H1 (cell line): ENCODE measurements around the gene MUSTN1. TPM values are rescaled to one million over a fixed set of nuclear protein-coding genes. Genes with fewer than 3 reads are reported as not detected.

ENCODE experiments used
- CTCF ChIA-PET: fragments of 300-600 bp; sonication (Branson Sonifier 250); formaldehyde crosslinking; loops from one replicate; lab custom pipeline; 2021; ENCODE audit not compliant: partially characterized antibody; lab: Charles Lee
- POLR2A ChIA-PET: fragments of 300-600 bp; sonication (Branson Sonifier 250); formaldehyde crosslinking; loops from one replicate; lab custom pipeline; 2021; ENCODE audit warnings: inconsistent platforms; ENCODE audit not compliant: partially characterized antibody; lab: Charles Lee
- DNase-seq, 2 experiments: peaks; one replicate each; pipeline versions ENCODE4 v3.0.0 to v3.0.0-alpha.2; 2010 to 2022; ENCODE audit warnings: low spot score in 2 of 2, low read depth in 1 of 2, mixed read lengths in 1 of 2
- FAIRE-seq: peaks from 2 replicates; lab custom pipeline; 2011; peaks lifted over from hg19 to GRCh38; lab: Jason Lieb, UNC
- H2AFZ ChIP-seq: 2 replicates; pipeline ENCODE4 v1.8.1; 2012; ENCODE audit warnings: low read length, inconsistent platforms
- H2AK5ac ChIP-seq: 2 replicates; pipeline ENCODE4 v1.6.1; 2013; ENCODE audit warnings: low read depth, low read length
- H2BK120ac ChIP-seq: replicated peaks from 2 replicates; pipeline ENCODE3; 2013; ENCODE audit warnings: low read depth, low read length, inconsistent platforms
- H2BK12ac ChIP-seq: 2 replicates; pipeline ENCODE4 v1.6.1; 2013; ENCODE audit warnings: low read depth, low read length
- H2BK15ac ChIP-seq: 2 replicates; pipeline ENCODE4 v1.6.1; 2013; ENCODE audit warnings: low read length
- H2BK20ac ChIP-seq: 2 replicates; pipeline ENCODE4 v1.6.1; 2013; ENCODE audit warnings: low read length
- H2BK5ac ChIP-seq: 2 replicates; pipeline ENCODE4 v1.6.1; 2013; ENCODE audit warnings: low read depth, low read length
- H3K14ac ChIP-seq: 2 replicates; pipeline ENCODE4 v1.6.1; 2013; ENCODE audit warnings: inconsistent platforms; ENCODE audit not compliant: insufficient read length
- H3K18ac ChIP-seq: 2 replicates; pipeline ENCODE4 v1.6.1; 2013; ENCODE audit warnings: low read length; ENCODE audit errors: extremely low read depth
- H3K23ac ChIP-seq: 2 replicates; pipeline ENCODE4 v1.6.1; 2013; ENCODE audit warnings: inconsistent platforms; ENCODE audit not compliant: insufficient read length
- H3K23me2 ChIP-seq: 2 replicates; pipeline ENCODE4 v1.6.1; 2013; ENCODE audit warnings: low read depth, low read length
- H3K27ac ChIP-seq: 2 replicates; pipeline ENCODE4 v1.6.1; 2011; ENCODE audit warnings: low read depth, low read length, inconsistent platforms
- H3K27me3 ChIP-seq, 4 experiments: replicated peaks in 1 of 4; 1 replicate in 1 of 4; 2 replicates in 3 of 4; pipeline versions ENCODE4 v1.6.1 to v1.8.1; 2011 to 2013; ENCODE audit warnings: low read length in 3 of 4, mild to moderate bottlenecking in 3 of 4, inconsistent platforms in 2 of 4, mixed read lengths in 2 of 4, moderate library complexity in 1 of 4; ENCODE audit not compliant: control insufficient read depth in 3 of 4, insufficient read depth in 3 of 4; ENCODE audit errors: extremely low read depth in 1 of 4
- H3K36me3 ChIP-seq, 4 experiments: 2 replicates each; pipeline versions ENCODE4 v1.6.1 to v1.8.1; 2011 to 2013; ENCODE audit warnings: mild to moderate bottlenecking in 4 of 4, low read length in 3 of 4, moderate library complexity in 2 of 4, control low read depth in 1 of 4, inconsistent platforms in 1 of 4; ENCODE audit not compliant: insufficient read depth in 4 of 4, control insufficient read depth in 2 of 4
- H3K4ac ChIP-seq: replicated peaks from 2 replicates; pipeline ENCODE3; 2013; ENCODE audit warnings: low read length, low read depth, mixed read lengths, inconsistent platforms; ENCODE audit not compliant: insufficient read length
- H3K4me1 ChIP-seq, 4 experiments: replicated peaks in 1 of 4; 1 replicate in 1 of 4; 2 replicates in 3 of 4; pipeline versions ENCODE4 v1.6.1 to v1.8.1; 2011 to 2013; ENCODE audit warnings: low read length in 3 of 4, inconsistent platforms in 2 of 4, mixed read lengths in 1 of 4; ENCODE audit not compliant: insufficient read depth in 4 of 4, control insufficient read depth in 3 of 4
- H3K4me2 ChIP-seq, 2 experiments: 2 replicates each; pipeline versions ENCODE4 v1.6.1 to v1.8.1; 2011 to 2013; ENCODE audit warnings: low read depth in 2 of 2, low read length in 2 of 2, control low read depth in 1 of 2, inconsistent platforms in 1 of 2, mild to moderate bottlenecking in 1 of 2; ENCODE audit not compliant: insufficient read depth in 1 of 2
- H3K4me3 ChIP-seq, 4 experiments: fragments of 200-600, 300-600 bp in 1 of 4; sonication (generic), shearing (Covaris generic), sonication (Bioruptor Twin) in 1 of 4; 2 replicates each; pipeline versions ENCODE4 v1.5.1 to v1.8.1; 2011 to 2016; ENCODE audit warnings: low read length in 4 of 4, low read depth in 3 of 4, control low read depth in 2 of 4, inconsistent platforms in 2 of 4, mild to moderate bottlenecking in 2 of 4, mixed read lengths in 1 of 4, moderate library complexity in 1 of 4; ENCODE audit not compliant: insufficient read depth in 2 of 4; ENCODE audit errors: extremely low read depth in 1 of 4
- H3K56ac ChIP-seq: replicated peaks from 2 replicates; pipeline ENCODE3; 2013; ENCODE audit warnings: low read depth, mild to moderate bottlenecking, mixed read lengths, low read length, inconsistent platforms; ENCODE audit not compliant: insufficient read length
- H3K79me1 ChIP-seq: 2 replicates; pipeline ENCODE4 v1.6.1; 2013; ENCODE audit warnings: low read depth, low read length, control low read depth
- H3K79me2 ChIP-seq, 2 experiments: 2 replicates each; pipeline versions ENCODE4 v1.6.1 to v1.8.1; 2012 to 2013; ENCODE audit warnings: low read length in 2 of 2, mild to moderate bottlenecking in 2 of 2, inconsistent platforms in 1 of 2; ENCODE audit not compliant: insufficient read depth in 2 of 2, control insufficient read depth in 1 of 2
- H3K9ac ChIP-seq, 4 experiments: replicated peaks in 1 of 4; 1 replicate in 1 of 4; 2 replicates in 3 of 4; pipeline versions ENCODE4 v1.6.1 to v1.8.1; 2011 to 2013; ENCODE audit warnings: low read depth in 3 of 4, low read length in 3 of 4, control low read depth in 2 of 4, mild to moderate bottlenecking in 2 of 4, moderate library complexity in 2 of 4, inconsistent platforms in 1 of 4; ENCODE audit errors: extremely low read depth in 1 of 4
- H3K9me3 ChIP-seq, 2 experiments: 2 replicates each; pipeline versions ENCODE4 v1.6.1 to v1.8.1; 2012 to 2013; ENCODE audit warnings: mild to moderate bottlenecking in 2 of 2, moderate library complexity in 2 of 2, control low read depth in 1 of 2, inconsistent platforms in 1 of 2, low read depth in 1 of 2, low read length in 1 of 2, mixed read lengths in 1 of 2; ENCODE audit not compliant: insufficient read depth in 2 of 2
- H4K20me1 ChIP-seq, 2 experiments: replicated peaks in 1 of 2; 2 replicates each; pipeline versions ENCODE3 to v1.8.1; 2011 to 2013; ENCODE audit warnings: inconsistent platforms in 2 of 2, low read length in 2 of 2, mild to moderate bottlenecking in 1 of 2; ENCODE audit not compliant: insufficient read depth in 2 of 2, control insufficient read depth in 1 of 2
- H4K5ac ChIP-seq: 2 replicates; pipeline ENCODE4 v1.6.1; 2013; ENCODE audit warnings: low read length, low read depth, mixed read lengths, inconsistent platforms; ENCODE audit not compliant: insufficient read length
- H4K8ac ChIP-seq: 2 replicates; pipeline ENCODE4 v1.8.0; 2013; ENCODE audit warnings: mild to moderate bottlenecking, moderate library complexity, low read length, inconsistent platforms; ENCODE audit not compliant: insufficient read depth; ENCODE audit errors: extremely low read depth
- H4K91ac ChIP-seq: replicated peaks from 2 replicates; pipeline ENCODE3; 2013; ENCODE audit warnings: low read length, mixed read lengths, inconsistent platforms; ENCODE audit not compliant: insufficient read length
- E2F6 ChIP-seq: IDR thresholded peaks from 2 replicates; pipeline ENCODE4 v1.6.1; 2012; ENCODE audit warnings: inconsistent platforms
- HDAC6 ChIP-seq: IDR thresholded peaks from one replicate; pipeline ENCODE4 v1.7.1; 2012; ENCODE audit warnings: low read depth, mild to moderate bottlenecking, inconsistent platforms, low read length, moderate library complexity
- MAFK ChIP-seq: IDR thresholded peaks from 2 replicates; pipeline ENCODE4 v1.6.1; 2012; ENCODE audit warnings: low read depth, mild to moderate bottlenecking, improper control_type of control experiment, low read length
- NRF1 ChIP-seq: IDR thresholded peaks from 2 replicates; pipeline ENCODE4 v1.6.1; 2011; ENCODE audit warnings: mild to moderate bottlenecking, low read depth, low read length, improper control_type of control experiment
- RBBP5 ChIP-seq: IDR thresholded peaks from 2 replicates; pipeline ENCODE4 v1.7.1; 2012; ENCODE audit warnings: low read depth, mild to moderate bottlenecking, inconsistent platforms, low read length, moderate library complexity, borderline replicate concordance
- RXRA ChIP-seq: IDR thresholded peaks from 2 replicates; pipeline ENCODE4 v1.6.1; 2011; ENCODE audit warnings: low read depth, mild to moderate bottlenecking, low read length, moderate library complexity; ENCODE audit not compliant: insufficient read depth
- SIRT6 ChIP-seq: IDR thresholded peaks from one replicate; pipeline ENCODE4 v1.7.1; 2012; ENCODE audit warnings: low read length, inconsistent platforms
- SP2 ChIP-seq: IDR thresholded peaks from 2 replicates; pipeline ENCODE4 v1.6.1; 2012; ENCODE audit warnings: mild to moderate bottlenecking, low read length, inconsistent platforms
- TAF7 ChIP-seq: optimal IDR thresholded peaks from 2 replicates; pipeline ENCODE3; 2011; ENCODE audit warnings: low read depth, mild to moderate bottlenecking, inconsistent platforms, low read length, moderate library complexity, borderline replicate concordance
- TCF12 ChIP-seq: IDR thresholded peaks from 2 replicates; pipeline ENCODE4 v1.6.1; 2011; ENCODE audit warnings: low read depth, mild to moderate bottlenecking, low read length
- USF2 ChIP-seq: IDR thresholded peaks from 2 replicates; pipeline ENCODE4 v1.6.1; 2011; ENCODE audit warnings: low read length, improper control_type of control experiment
- WGBS, 2 experiments: shearing (Covaris generic) in 1 of 2; methylation state at CpG; one replicate each; pipeline versions ENCODE4 v1.1.6 to v1.1.7; 2013 to 2015; ENCODE audit warnings: low lambda C conversion rate in 2 of 2, mixed read lengths in 2 of 2, inconsistent platforms in 1 of 2, low coverage in 1 of 2, missing lambda C conversion rate in 1 of 2; ENCODE audit not compliant: insufficient replicate concordance in 2 of 2, insufficient coverage in 1 of 2, insufficient read length in 1 of 2; ENCODE audit errors: extremely low coverage in 1 of 2, missing lambda C conversion rate in 1 of 2; 5-methylcytosine and 5-hydroxymethylcytosine counted together
- polyA plus RNA-seq, 7 experiments: library from polyadenylated mRNA; depleted of rRNA in 3 of 7; stranded (reverse) in 5 of 7; unstranded in 2 of 7; fragments of >200 nt in 5 of 7; fragments of 200-250 nt in 2 of 7; gene quantifications; 1 replicate in 5 of 7; 2 replicates in 1 of 7; 4 replicates in 1 of 7; pipeline versions ENCODE4 v1.2.1 to v1.2.3, GENCODE V29; 2011 to 2013; ENCODE audit warnings: missing spikeins in 2 of 7, mixed read lengths in 2 of 7
- total RNA-seq: library from RNA; stranded (reverse); fragmentation: NEBNext Ultra II Directional; extraction: Animal tissue kit (Norgen Biotek cat#: 25700); gene quantifications from 2 replicates; pipeline ENCODE4 v1.2.1, GENCODE V29; 2021

MUSTN1 gene
- total and polyA plus RNA-seq, 2 of the 8 experiments (the other 6 are each of a cell fraction or from before 2014, with no cell fraction given) = 1.1 to 2.4 TPM

DNA sequence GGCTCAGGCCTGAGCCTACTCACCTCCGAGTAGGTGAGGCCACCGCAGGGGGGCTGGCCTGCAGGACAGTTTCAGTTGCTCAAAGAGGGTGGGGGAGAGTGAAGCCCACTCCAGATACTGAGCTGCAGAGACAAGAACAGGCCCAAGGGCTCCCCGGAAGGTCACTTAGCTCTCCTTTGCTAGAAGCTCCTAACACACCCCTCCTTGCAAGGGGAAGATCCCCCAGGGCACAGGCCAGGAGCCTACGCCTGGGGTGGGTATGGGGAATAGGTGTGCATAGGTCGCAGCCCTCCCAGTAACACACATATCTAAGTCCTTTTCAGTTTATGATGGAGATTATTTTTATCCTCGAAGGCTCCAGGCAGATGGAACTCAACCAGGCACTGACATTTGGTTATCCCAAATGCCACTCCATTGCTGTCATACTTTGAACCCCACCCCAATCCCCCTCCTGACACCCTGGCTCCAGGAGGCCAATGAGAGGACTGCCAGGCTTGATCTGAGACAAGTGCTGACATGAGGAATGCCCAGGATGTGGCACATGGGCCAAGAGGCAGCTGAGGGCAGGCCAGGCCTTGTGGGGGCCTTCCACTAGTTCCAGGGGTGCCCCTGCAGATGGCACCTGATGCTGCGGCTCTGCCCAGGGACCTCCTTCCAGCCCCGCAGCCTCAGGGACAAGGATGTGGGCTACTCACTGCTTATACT is 1.1 kb upstream of the MUSTN1 start:
- no peak overlapping the region for H2AK5ac ChIP-seq
- H3K79me2 ChIP-seq = no peaks in the 10 kb centered on the region
- no peak overlapping the region for H2BK120ac ChIP-seq
- H3K23ac ChIP-seq = no peak overlapping the region
- H2BK12ac ChIP-seq = no peak overlapping the region
- no peak overlapping the region for H3K9ac ChIP-seq
- H3K4ac ChIP-seq = no peak overlapping the region
- H3K9me3 ChIP-seq = no peaks in the 10 kb centered on the region
- ChIA-PET POLR2A (interaction anchor here (1.3 kb wide), 1 partner anchor 8 kb away, joined by 3 read pairs; no protein-coding TSS in a partner anchor), CTCF (interaction anchor here (0.9 to 6.5 kb wide), 5 partner anchors 10 to 218 kb away, joined by 3 to 73 read pairs (median 6); no protein-coding TSS in a partner anchor)
- H3K27me3 ChIP-seq = no peaks in the 10 kb centered on the region
- no peak overlapping the region for H3K4me2 ChIP-seq
- no peak overlapping the region for H3K56ac ChIP-seq
- 84% methylated on average over 8 of the region's 8 CpGs; no CpG with 5 or more reads in 1 of the 2 experiments for WGBS, 2 experiments
- no peaks in the 10 kb centered on the region; a peak in 2 of 8 replicates for H3K36me3 ChIP-seq
- no peak overlapping the region for H4K8ac ChIP-seq
- H4K5ac ChIP-seq = no peak overlapping the region
- H3K23me2 ChIP-seq = no peaks in the 10 kb centered on the region
- H2BK15ac ChIP-seq = no peak overlapping the region
- DNase-seq (no peak), FAIRE-seq (no peak)
- no peak overlapping the region for H3K4me3 ChIP-seq
- no peak overlapping the region for H3K14ac ChIP-seq
- peaks cover 0 to 10% (median 2%) of the 10 kb centered on the region in 4 experiments; a peak in 3 of 7 replicates for H3K4me1 ChIP-seq
- H3K79me1 ChIP-seq = no peaks in the 10 kb centered on the region
- peaks cover 0 to 5% of the 10 kb centered on the region in 2 experiments for H4K20me1 ChIP-seq
- no peak overlapping the region for H3K27ac ChIP-seq
- H2AFZ ChIP-seq = no peak overlapping the region
- H4K91ac ChIP-seq = no peak overlapping the region
- no peak overlapping the region for H3K18ac ChIP-seq
- no peak overlapping the region for H2BK20ac ChIP-seq
- H2BK5ac ChIP-seq = no peak overlapping the region
- no peak for TF ChIP-seq USF2
- TF ChIP-seq RXRA = no peak
- no peak for TF ChIP-seq NRF1
- no peak for TF ChIP-seq SP2
- TF ChIP-seq HDAC6 = no peak
- no peak for TF ChIP-seq TCF12
- no peak for TF ChIP-seq SIRT6
- TF ChIP-seq E2F6 = no peak
- TF ChIP-seq RBBP5 = no peak
- no peak for TF ChIP-seq MAFK
- no peak for TF ChIP-seq TAF7
